ENCODE measurements around the gene MMP28.

GRCh38 chr17:35744830-35745229 lies 50.6 kb downstream of the MMP28 start:
- no peak for TF ChIP-seq BHLHE40 (IDR thresholded peaks at IDR 0.05; ENCODE audit: borderline replicate concordance)
- no peak for TF ChIP-seq ZNF384 (IDR thresholded peaks at IDR 0.05)
- TF ChIP-seq FOXM1 (IDR thresholded peaks at IDR 0.05; ENCODE audit: borderline replicate concordance): no peak
- TF ChIP-seq TARDBP (IDR thresholded peaks at IDR 0.05): no peak
- no peak for TF ChIP-seq ELF4 (IDR thresholded peaks at IDR 0.05)
